ENCODE data around the gene PRR33.
A peak's percentile ranks its signal among the peaks of the same experiment; 100 is the strongest.

PRR33 gene

DNA sequence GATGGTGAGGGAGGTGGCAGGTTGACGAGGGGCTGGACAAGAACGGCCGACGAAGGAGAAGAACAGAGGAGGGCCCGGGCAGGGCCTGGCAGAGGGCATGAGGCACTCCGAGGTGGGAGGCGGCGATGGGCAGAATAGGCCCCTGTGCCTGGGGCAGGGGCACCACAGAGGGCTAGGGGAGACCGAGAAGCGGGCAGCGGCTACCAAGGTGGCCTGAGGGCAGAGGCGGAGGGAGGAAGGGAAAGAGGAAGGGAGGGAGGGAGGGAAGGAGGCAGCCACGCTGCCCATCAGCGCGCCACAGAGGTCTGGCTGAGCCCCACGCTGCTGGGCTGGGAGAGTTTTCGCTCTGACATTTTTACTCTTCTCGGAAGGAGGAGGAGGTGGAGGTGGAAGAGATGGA is 27.5 kb downstream of the PRR33 start:
- ChIA-PET POLR2A (no interaction called here), CTCF (interaction anchor here (0.6 kb wide), 1 partner anchor 117 kb away, joined by 4 read pairs; no protein-coding TSS in a partner anchor)
- H3K4me3 ChIP-seq (ENCODE audit: low read depth, low read length) = no peak overlapping the region
- TF ChIP-seq CTCF (IDR thresholded peaks at IDR 0.05; ENCODE audit: insufficient read depth, low read length, missing control alignments) = no peak
- no peak for DNase-seq (ENCODE audit: low read depth, low spot score)

DNA sequence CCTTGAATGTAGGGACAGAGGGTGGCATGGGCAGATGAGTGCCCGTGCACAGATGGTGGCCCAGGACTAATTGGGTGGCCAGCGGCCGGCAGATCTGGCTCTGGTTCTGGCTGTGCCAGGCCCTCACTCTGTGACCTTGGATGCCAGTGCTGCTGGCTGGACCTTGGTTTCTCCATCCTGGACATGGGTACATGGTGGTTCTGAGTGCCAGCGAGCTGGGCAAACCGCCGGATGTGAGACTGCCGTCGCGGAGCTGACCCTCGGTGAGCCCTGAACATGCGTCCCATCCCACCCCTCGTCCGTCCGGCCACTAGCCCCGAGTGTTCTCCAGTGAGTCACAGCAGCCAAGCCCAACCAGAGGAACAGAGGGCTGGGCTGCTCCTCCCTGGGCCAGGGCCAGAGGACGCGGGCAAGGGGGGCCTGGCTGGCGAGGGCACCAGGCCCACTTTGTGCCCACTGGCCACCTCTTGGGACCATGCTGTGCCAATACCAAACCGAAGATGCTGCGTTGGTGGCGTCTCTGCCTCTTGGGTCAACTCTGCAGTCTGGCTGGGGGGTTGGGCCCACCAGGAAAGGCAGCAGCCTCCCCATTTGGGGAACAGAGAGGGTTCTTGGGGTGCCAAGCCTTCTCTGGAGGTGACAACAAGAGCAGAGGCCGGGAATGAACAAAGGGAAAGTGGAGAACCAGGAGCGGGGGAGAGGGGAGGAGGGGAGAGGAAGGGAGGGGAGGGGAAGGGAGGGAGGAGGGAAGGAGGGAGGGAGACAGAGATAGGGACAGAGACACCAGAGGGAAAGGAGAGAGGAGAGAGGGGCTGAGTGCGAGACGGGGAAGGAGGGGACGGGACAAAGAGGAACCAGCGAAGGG is 28.1 kb downstream of the PRR33 start:
- POLR2A ChIA-PET = no interaction called here

GRCh38 chr11:1862588-1863351 is 28.9 kb downstream of the PRR33 start:
- POLR2A ChIA-PET = no interaction called here
- no peak for DNase-seq (ENCODE audit: low read depth, low spot score)
- CTCF ChIA-PET = interaction anchor here (1.0 to 2.2 kb wide), 7 partner anchors 12 to 293 kb away, joined by 3 to 13 read pairs (median 4); no protein-coding TSS in a partner anchor
- TF ChIP-seq CTCF (IDR thresholded peaks at IDR 0.05; ENCODE audit: insufficient read depth, low read length, missing control alignments) = no peak
- H3K4me3 ChIP-seq (ENCODE audit: low read depth, low read length) = no peak overlapping the region

More for the DNA sequence above, 28.1 kb downstream of the PRR33 start:
- DNase-seq (ENCODE audit: low read depth, low spot score) = peak; percentile 40
- no peak overlapping the region for H3K4me3 ChIP-seq (ENCODE audit: low read depth, low read length)
- CTCF ChIA-PET = interaction anchor here (0.6 to 2.2 kb wide), 6 partner anchors 13 to 211 kb away, joined by 4 to 13 read pairs (median 6); no protein-coding TSS in a partner anchor
- TF ChIP-seq CTCF (IDR thresholded peaks at IDR 0.05; ENCODE audit: insufficient read depth, low read length, missing control alignments) = no peak

DNA sequence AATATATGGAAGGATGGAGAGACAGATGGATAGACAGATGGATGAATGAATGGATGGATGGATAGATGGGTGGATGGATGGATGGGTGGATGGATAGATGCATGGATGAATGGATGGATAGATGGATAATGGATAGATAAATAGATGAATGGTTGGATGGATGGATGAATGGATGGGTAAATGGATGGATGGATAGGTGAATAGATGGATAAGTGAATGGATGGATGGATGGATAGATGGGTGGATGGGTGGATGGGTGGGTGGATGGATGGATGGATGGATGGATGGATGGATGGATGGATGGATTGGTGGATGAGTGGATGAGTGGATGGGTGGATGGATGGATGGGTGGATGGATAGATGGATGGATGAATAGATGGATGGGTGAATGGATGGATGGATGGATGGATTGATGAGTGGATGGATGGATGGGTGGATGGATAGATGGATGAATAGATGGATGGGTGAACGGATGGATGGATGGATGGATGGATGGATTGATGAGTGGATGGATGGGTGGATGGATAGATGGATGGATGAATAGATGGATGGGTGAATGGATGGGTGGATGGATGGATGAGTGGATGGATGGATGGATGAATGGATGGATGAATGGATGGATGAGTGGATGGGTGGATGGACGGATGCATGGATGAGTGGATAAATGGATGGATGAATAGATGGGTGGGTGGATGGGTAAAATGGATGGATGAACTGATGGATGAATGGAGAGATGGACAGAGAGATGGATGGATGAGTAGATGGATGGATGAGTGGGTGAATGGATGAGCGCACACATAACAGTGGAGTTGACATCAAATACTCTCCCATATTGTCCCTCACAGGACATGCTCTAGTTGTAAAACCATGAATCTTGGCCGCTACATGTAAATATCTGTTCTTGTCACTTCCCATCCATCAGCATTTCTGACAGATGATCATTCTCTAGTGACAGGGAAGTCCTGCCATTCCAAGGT is 30.0 kb downstream of the PRR33 start:
- CTCF ChIA-PET = interaction anchor here (1.0 to 2.2 kb wide), 6 partner anchors 11 to 294 kb away, joined by 3 to 13 read pairs (median 6); no protein-coding TSS in a partner anchor
- TF ChIP-seq CTCF (IDR thresholded peaks at IDR 0.05; ENCODE audit: insufficient read depth, low read length, missing control alignments) = no peak
- no peak for DNase-seq (ENCODE audit: low read depth, low spot score)
- H3K4me3 ChIP-seq (ENCODE audit: low read depth, low read length) = no peak overlapping the region
- POLR2A ChIA-PET = no interaction called here

DNA sequence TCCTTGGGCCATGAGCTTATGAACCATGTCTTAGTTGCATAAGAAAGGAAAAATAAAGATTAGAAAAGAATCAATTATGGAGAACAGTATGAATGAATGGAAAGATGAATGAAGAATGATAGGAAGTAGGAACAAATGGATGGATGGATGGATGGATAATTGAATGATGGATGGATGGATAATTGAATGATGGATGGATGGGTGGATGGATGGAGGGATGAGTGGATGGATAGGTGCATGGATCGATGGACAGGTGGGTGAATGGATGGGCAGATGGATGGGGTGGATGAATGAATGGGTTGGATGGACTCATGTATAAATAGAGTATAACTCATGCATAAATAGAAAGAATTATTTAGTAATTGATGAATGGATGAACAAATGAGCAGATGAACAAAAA is 31.6 kb downstream of the PRR33 start:
- TF ChIP-seq CTCF (IDR thresholded peaks at IDR 0.05; ENCODE audit: insufficient read depth, low read length, missing control alignments) = no peak
- no peak for DNase-seq (ENCODE audit: low read depth, low spot score)
- ChIA-PET CTCF (interaction anchor here (5.5 kb wide), 1 partner anchor 166 kb away, joined by 24 read pairs; no protein-coding TSS in a partner anchor), POLR2A (no interaction called here)
- H3K4me3 ChIP-seq (ENCODE audit: low read depth, low read length) = no peak overlapping the region
